ENCODE results near the gene IL33. TPM values are rescaled to one million over a fixed set of nuclear protein-coding genes. Genes with fewer than 3 reads are reported as not detected.
"Not testable (repeated sequence)": the region's sequence is repeated elsewhere in the genome, so short reads cannot be mapped to it uniquely, and the experiment has no call there.

IL33 gene
- not detected in 2 replicates for total RNA-seq

GRCh38 chr9:6215562-6215961 is at the start of gene IL33:
Gene IL33 (plus strand): TSS chr9:6215807. CDS start chr9:6241695, 25,888 bp downstream.
- intact Hi-C loops (cut with micrococcal nuclease) = no loop called here

GRCh38 chr9:6171667-6172066 is 43.9 kb upstream of the IL33 start:
- intact Hi-C loops (cut with micrococcal nuclease) = no loop called here

- intact Hi-C loops (cut with micrococcal nuclease) = no loop called here
These were observed 41.7 kb upstream of the IL33 start for GRCh38 chr9:6173914-6174313.

- intact Hi-C loops (cut with micrococcal nuclease) = not testable (repeated sequence)
These were observed 32.9 kb upstream of the IL33 start for GRCh38 chr9:6182549-6183226.

- intact Hi-C loops (cut with micrococcal nuclease) = no loop called here
These were observed 32.4 kb upstream of the IL33 start for GRCh38 chr9:6183227-6183551.

- intact Hi-C loops (cut with micrococcal nuclease) = no loop called here
These were observed 32.0 kb upstream of the IL33 start for GRCh38 chr9:6183627-6184026.

GRCh38 chr9:6184749-6185645 is 30.6 kb upstream of the IL33 start:
- intact Hi-C loops (cut with micrococcal nuclease) = loop anchor here (5.0 kb wide), 1 partner anchor 128 kb away; no protein-coding TSS in a partner anchor

GRCh38 chr9:6186691-6187090 is 28.9 kb upstream of the IL33 start:
- intact Hi-C loops (cut with micrococcal nuclease) = loop anchor here (5.0 kb wide), 1 partner anchor 129 kb away; no protein-coding TSS in a partner anchor

GRCh38 chr9:6187272-6187671 is 28.3 kb upstream of the IL33 start:
- intact Hi-C loops (cut with micrococcal nuclease) = loop anchor here (5.0 kb wide), 1 partner anchor 130 kb away; no protein-coding TSS in a partner anchor

- intact Hi-C loops (cut with micrococcal nuclease) = loop anchor here (5.0 kb wide), 1 partner anchor 131 kb away; no protein-coding TSS in a partner anchor
These were observed 27.1 kb upstream of the IL33 start for GRCh38 chr9:6188466-6188865.

- intact Hi-C loops (cut with micrococcal nuclease) = loop anchor here (5.0 kb wide), 1 partner anchor 132 kb away; no protein-coding TSS in a partner anchor
These were observed 26.7 kb upstream of the IL33 start for GRCh38 chr9:6188906-6189305.

GRCh38 chr9:6194934-6195333 is 20.7 kb upstream of the IL33 start:
- intact Hi-C loops (cut with micrococcal nuclease) = no loop called here

GRCh38 chr9:6195714-6196360 is 19.8 kb upstream of the IL33 start:
- intact Hi-C loops (cut with micrococcal nuclease) = no loop called here

GRCh38 chr9:6197330-6197729 is 18.3 kb upstream of the IL33 start:
- intact Hi-C loops (cut with micrococcal nuclease) = no loop called here

- intact Hi-C loops (cut with micrococcal nuclease) = no loop called here
These were observed 17.4 kb upstream of the IL33 start for GRCh38 chr9:6198251-6198650.

GRCh38 chr9:6199596-6199995 is 16.0 kb upstream of the IL33 start:
- intact Hi-C loops (cut with micrococcal nuclease) = no loop called here

- intact Hi-C loops (cut with micrococcal nuclease) = no loop called here
These were observed 14.8 kb upstream of the IL33 start for GRCh38 chr9:6200761-6201160.

GRCh38 chr9:6209966-6210365 is 5.6 kb upstream of the IL33 start:
- intact Hi-C loops (cut with micrococcal nuclease) = no loop called here

GRCh38 chr9:6212722-6213375 is 2.8 kb upstream of the IL33 start:
- intact Hi-C loops (cut with micrococcal nuclease) = no loop called here

GRCh38 chr9:6214434-6214833 is 1.2 kb upstream of the IL33 start:
- intact Hi-C loops (cut with micrococcal nuclease) = no loop called here

GRCh38 chr9:6214903-6215302 is 704 bp upstream of the IL33 start:
- intact Hi-C loops (cut with micrococcal nuclease) = no loop called here

Measured in T-helper 1 cell treated with Interleukin-12 subunit alpha and Interleukin-12 subunit beta and Interleukin-4 antibody, amounts not matched to agents 30 ng/mL and 1 ng/mL, for 36 hours (primary cell).